IPS DF 6.9 (cell line): ENCODE results near the gene GNAS.
"Not testable (repeated sequence)": the region's sequence is repeated elsewhere in the genome, so short reads cannot be mapped to it uniquely, and the experiment has no call there.

Source experiments
- DNase-seq: peaks from one replicate; pipeline ENCODE4 v3.0.0-alpha.2; 2013; ENCODE audit warnings: low read depth, low spot score
- H3K27ac ChIP-seq: one replicate; pipeline ENCODE4 v1.5.1; 2013; ENCODE audit warnings: low read length, control low read depth
- H3K27me3 ChIP-seq: 2 replicates; pipeline ENCODE4 v1.6.1; 2013; ENCODE audit warnings: mild to moderate bottlenecking, low read length; ENCODE audit not compliant: control insufficient read depth, insufficient read depth
- H3K36me3 ChIP-seq: 2 replicates; pipeline ENCODE4 v1.6.1; 2013; ENCODE audit warnings: low read length; ENCODE audit not compliant: control insufficient read depth, insufficient read depth
- H3K4me1 ChIP-seq: 2 replicates; pipeline ENCODE4 v1.6.1; 2013; ENCODE audit warnings: low read length; ENCODE audit not compliant: control insufficient read depth, insufficient read depth
- H3K4me3 ChIP-seq: 2 replicates; pipeline ENCODE4 v1.5.1; 2013; ENCODE audit warnings: mild to moderate bottlenecking, low read length
- H3K9me3 ChIP-seq: 2 replicates; pipeline ENCODE4 v1.6.1; 2013; ENCODE audit warnings: low read length, inconsistent platforms; ENCODE audit not compliant: control insufficient read depth, insufficient read depth
- WGBS: extraction: QIAGEN DNeasy Blood & Tissue Kit; methylation state at CpG from one replicate; pipeline ENCODE4 v1.1.7; 2013; ENCODE audit warnings: mixed read lengths, missing lambda C conversion rate; ENCODE audit not compliant: insufficient read length, insufficient coverage; 5-methylcytosine and 5-hydroxymethylcytosine counted together

Gene GNAS

DNA sequence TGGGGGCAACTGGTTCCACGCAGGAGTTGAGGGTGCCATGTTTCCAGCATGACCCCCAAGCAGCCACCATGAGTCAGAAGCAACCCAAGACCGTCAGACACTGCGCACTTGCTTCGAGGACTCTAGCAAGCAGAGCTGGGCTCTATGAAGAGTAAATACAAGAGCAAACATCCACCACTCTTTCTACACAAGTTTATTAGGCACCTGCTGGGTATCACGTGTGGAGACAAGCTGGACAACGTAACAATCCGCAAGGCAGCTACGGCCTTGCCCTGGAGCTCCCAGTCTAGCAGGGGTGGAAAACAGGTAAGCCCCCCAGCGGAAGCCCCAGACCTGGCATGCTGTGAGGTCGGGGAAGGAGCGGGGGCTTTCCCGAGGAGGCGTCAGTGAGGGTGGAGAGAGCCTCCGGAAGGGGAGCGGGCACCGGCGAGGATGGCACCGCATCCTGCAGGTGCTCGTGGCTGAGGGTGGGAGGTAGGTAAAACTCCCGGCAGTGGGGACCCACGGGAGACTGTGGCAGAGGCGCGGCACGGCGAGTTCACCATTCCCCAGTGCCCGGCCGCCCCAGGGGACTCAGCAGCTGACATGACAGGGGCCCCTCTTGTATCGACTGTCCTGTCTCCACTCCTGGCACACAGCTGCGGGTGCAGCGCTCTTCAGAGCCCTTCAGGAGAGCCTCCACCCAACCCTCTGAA is 35.4 kb upstream of the GNAS start:
- H3K36me3 ChIP-seq: peaks cover 5% of the 10 kb centered on the region; the same call in 1 of the 2 replicates
- no peak for DNase-seq
- H3K27me3 ChIP-seq: no peaks in the 10 kb centered on the region
- no peak overlapping the region for H3K27ac ChIP-seq
- H3K9me3 ChIP-seq: no peaks in the 10 kb centered on the region
- no peaks in the 10 kb centered on the region; the same call in 1 of the 2 replicates for H3K4me1 ChIP-seq
- WGBS: no CpG with 5 or more reads among the region's 30 CpGs
- no peak overlapping the region for H3K4me3 ChIP-seq

DNA sequence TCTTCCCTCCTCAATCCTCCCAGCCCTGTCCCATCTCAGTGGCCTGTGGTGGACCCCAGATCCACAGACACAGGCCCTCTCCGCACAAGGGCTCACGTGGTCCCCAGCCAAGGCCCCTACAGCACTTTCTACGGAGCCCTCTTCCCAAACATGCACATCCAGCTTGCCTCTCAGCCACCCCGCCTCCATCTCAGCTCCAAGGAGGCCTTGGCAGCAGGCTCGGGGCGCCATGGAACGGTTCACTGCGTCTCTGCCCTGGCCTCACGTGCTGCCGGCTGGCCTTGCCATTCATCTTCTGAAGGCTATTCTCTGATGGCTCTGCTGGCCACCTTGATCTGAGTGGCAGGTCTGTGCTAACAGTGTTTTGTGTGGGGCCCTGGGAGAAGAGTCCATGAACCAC is 34.8 kb upstream of the GNAS start:
- Histone ChIP-seq H3K27ac (no peak overlapping the region), H3K27me3 (no peaks in the 10 kb centered on the region), H3K36me3 (peaks cover 5% of the 10 kb centered on the region; the same call in 1 of the 2 replicates), H3K9me3 (no peaks in the 10 kb centered on the region), H3K4me1 (no peaks in the 10 kb centered on the region; the same call in 1 of the 2 replicates), H3K4me3 (no peak overlapping the region)
- no peak for DNase-seq
- no CpG with 5 or more reads among the region's 10 CpGs for WGBS

DNA sequence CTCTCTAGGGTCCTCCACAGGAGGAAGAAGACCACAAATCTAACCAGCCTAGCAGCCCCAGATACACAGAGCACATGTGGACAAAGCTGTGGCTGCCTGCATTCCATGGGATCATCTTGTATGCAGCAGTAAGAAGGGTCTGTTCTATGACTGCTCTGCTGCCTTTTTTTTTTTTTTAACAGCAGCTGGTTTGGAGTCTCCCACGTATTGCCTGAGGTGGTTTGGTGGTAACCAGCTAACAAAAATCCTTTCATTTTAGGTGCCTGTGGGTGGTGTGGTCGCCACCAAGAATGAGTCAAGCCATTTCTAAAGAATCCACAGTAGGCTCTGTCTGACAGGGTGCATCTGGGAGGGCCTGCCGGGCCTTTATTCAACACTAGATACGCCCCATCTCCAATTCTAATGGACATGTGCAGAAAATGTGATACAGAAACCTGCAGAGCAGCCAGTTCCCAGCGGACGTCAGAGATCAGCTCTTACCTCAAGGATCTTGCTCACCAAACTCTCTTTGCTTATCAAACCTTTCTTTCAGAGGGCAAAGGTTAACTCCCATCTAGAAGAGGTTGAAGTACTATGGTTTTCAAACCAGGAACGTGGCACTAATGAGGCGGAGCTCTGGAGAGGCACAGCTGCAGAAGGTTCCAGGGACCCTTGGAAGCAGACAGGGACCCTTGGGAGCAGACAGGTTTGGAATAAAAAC is 33.8 kb upstream of the GNAS start:
- H3K27ac ChIP-seq: no peak overlapping the region
- peaks cover 5% of the 10 kb centered on the region; the same call in 1 of the 2 replicates for H3K36me3 ChIP-seq
- no peak overlapping the region for H3K4me3 ChIP-seq
- no peak for DNase-seq
- H3K4me1 ChIP-seq: no peaks in the 10 kb centered on the region; the same call in 1 of the 2 replicates
- H3K27me3 ChIP-seq: no peaks in the 10 kb centered on the region
- H3K9me3 ChIP-seq: no peaks in the 10 kb centered on the region
- no CpG with 5 or more reads among the region's 8 CpGs for WGBS

DNA sequence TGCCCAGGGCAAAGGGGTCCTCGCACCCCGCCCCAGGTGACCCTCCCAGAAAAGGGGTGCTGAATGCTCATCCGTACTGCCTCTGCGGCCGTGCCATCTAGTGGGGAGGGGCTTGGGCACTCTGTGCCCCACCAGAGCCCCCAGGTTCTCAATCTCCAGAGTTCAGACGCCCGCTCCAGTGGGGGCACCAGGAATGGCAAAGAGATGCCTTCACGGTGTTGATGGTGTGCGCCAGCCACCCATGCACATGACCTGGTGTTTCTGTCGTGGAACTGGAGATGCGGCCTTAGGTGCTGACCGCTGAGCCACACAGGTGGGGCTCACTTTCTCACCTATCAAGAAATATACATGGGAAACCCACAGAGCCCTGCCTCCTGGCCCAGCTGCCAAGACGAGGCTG is 32.6 kb upstream of the GNAS start:
- WGBS: no CpG with 5 or more reads among the region's 13 CpGs
- H3K27ac ChIP-seq: no peak overlapping the region

DNA sequence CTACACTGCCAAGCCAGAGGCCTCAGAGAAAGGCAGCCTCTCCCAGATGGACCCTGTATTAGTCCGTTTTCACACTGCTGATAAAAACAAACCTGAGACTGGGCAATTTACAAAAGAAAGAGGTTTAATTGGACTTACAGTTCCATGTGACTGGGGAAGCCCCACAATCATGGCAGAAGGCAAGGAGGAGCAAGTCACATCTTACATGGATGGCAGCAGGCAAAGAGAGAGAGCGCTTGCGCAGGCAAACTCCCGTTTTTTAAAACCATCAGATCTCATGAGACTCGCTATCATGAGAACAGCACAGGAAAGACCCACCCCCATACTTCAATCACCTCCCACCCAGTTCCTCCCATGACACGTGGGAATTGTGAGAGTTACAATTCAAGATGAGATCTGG is 32.0 kb upstream of the GNAS start:
- not testable (repeated sequence) for DNase-seq, H3K9me3 ChIP-seq, H3K4me3 ChIP-seq, H3K27me3 ChIP-seq, H3K27ac ChIP-seq, H3K36me3 ChIP-seq, H3K4me1 ChIP-seq
- WGBS: no CpG with 5 or more reads among the region's 6 CpGs

More for the DNA sequence above, 32.6 kb upstream of the GNAS start:
- H3K4me1 ChIP-seq: no peaks in the 10 kb centered on the region; the same call in 1 of the 2 replicates
- H3K4me3 ChIP-seq: no peak overlapping the region
- H3K36me3 ChIP-seq: peaks cover 8% of the 10 kb centered on the region; the same call in 1 of the 2 replicates
- H3K9me3 ChIP-seq: no peaks in the 10 kb centered on the region
- no peak for DNase-seq
- no peaks in the 10 kb centered on the region for H3K27me3 ChIP-seq

DNA sequence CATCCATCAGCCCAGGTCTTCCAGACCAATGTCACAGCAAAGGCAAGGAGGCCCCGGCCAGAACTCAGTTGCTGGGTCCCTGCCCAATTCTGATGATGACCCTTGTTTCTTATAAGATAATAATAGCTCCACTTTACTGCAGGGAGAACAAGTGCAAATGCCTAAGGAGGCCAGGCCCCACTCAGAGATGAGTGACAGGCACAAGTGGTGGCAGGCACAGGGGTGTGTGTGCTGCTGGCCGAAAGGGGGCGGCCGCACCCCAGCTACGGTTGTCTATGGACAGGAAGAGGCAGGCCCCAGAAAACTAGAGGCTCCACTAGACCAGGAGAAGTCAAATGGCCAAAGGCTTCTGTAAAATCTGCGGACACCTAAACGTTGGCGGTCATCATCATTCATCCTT is 30.4 kb upstream of the GNAS start:
- H3K36me3 ChIP-seq: peaks cover 10% of the 10 kb centered on the region; the same call in 1 of the 2 replicates
- H3K9me3 ChIP-seq: no peaks in the 10 kb centered on the region
- H3K4me1 ChIP-seq: no peaks in the 10 kb centered on the region
- no peak overlapping the region for H3K4me3 ChIP-seq
- DNase-seq: no peak
- H3K27ac ChIP-seq: no peak overlapping the region
- no CpG with 5 or more reads among the region's 8 CpGs for WGBS
- H3K27me3 ChIP-seq: no peaks in the 10 kb centered on the region

DNA sequence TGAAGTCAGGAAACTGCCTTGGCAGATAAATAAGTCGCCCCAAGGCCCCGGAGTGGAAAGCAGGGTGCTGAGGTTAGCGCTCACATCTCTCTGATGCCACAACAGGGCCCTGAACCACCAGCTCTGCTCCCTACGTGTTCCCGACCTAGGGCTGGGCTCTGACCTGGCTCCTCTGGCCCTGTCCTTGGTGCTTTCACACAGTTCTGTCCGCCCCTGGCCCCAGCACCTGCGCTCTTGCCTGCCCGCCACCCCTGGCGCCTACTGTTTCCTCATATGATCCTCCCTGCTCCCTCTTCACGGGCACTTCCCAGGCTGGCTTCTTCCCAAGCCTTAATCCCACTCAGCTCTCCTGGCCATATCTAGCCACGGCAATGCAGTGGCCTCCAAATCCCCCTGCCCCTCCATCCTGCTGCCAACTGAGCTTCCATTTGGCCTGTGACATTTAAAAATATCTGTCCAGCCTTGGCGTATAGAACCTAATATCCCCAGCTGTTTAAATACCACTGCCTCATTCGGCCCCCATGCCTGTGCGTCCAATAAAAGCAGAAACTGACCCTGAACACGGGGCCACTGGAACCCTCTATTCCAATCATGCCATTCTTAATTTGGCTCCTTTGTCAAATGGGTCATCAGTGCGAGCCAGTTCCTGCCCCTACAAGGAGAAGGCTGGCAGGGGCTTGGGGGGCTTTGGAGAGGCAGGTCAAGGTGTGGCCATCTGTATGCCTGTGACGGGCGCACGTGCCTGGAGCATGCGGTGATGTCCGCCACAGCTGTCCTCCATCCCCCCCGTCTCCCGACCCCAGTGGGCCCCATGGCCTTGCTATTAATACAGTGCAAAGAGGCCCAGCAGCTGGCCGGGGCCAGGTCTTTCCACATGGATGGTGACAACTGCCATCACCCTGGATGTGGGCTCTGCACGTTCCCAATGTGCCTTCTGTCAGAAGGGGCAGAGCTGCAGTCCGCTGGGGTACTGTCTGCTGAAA is 29.5 kb upstream of the GNAS start:
- no peaks in the 10 kb centered on the region for H3K9me3 ChIP-seq
- no peaks in the 10 kb centered on the region for H3K27me3 ChIP-seq
- DNase-seq: no peak
- H3K36me3 ChIP-seq: peaks cover 10% of the 10 kb centered on the region; the same call in 1 of the 2 replicates
- no peaks in the 10 kb centered on the region for H3K4me1 ChIP-seq
- no CpG with 5 or more reads among the region's 26 CpGs for WGBS
- no peak overlapping the region for H3K4me3 ChIP-seq
- no peak overlapping the region for H3K27ac ChIP-seq

DNA sequence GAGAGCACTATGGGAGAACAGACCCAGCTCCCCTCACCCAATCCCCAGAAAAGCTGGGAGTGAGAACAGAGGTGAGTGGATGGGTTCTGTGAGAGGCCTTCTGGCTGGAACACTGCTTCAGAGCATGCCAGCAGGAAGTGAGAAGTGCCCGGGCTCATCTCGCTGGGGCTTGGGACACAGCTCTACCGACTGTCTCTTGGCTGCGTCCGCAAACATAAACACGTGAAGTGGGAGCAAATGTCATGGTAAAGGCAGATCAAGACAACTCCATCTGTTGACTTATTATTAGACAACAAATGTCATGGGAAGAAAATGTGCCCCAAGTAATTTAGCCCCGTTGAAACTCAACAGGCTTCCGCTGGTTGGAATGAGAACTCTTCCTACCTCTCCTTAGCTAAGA is 27.7 kb upstream of the GNAS start:
- no peak for DNase-seq
- no peak overlapping the region for H3K4me3 ChIP-seq
- no peaks in the 10 kb centered on the region for H3K9me3 ChIP-seq
- no CpG with 5 or more reads among the region's 8 CpGs for WGBS
- H3K36me3 ChIP-seq: peaks cover 8% of the 10 kb centered on the region; the same call in 1 of the 2 replicates
- no peaks in the 10 kb centered on the region for H3K4me1 ChIP-seq
- no peak overlapping the region for H3K27ac ChIP-seq
- no peaks in the 10 kb centered on the region for H3K27me3 ChIP-seq

DNA sequence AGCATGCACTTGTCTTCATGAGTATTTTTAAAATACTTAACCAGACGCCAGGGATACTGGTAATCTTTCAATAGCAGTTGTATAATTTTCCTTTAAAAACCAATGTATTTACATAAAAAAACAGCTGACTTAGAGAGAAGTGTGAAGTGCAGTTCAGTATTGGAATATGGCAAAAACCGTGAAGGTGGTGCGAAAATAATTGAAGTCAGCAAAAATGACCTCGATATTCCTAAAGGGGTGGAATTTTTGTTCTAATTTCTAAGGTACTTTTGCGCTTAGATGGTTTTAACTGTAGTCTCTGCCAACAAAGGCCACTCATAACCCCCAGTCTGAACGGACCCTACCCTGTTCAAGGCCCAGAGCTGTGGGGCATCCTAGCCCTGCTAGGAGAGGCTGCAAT is 27.1 kb upstream of the GNAS start:
- H3K4me1 ChIP-seq: no peaks in the 10 kb centered on the region
- no peak overlapping the region for H3K27ac ChIP-seq
- no peak for DNase-seq
- H3K36me3 ChIP-seq: peaks cover 8% of the 10 kb centered on the region; the same call in 1 of the 2 replicates
- H3K27me3 ChIP-seq: no peaks in the 10 kb centered on the region
- H3K9me3 ChIP-seq: no peaks in the 10 kb centered on the region
- no peak overlapping the region for H3K4me3 ChIP-seq
- no CpG with 5 or more reads among the region's 6 CpGs for WGBS

DNA sequence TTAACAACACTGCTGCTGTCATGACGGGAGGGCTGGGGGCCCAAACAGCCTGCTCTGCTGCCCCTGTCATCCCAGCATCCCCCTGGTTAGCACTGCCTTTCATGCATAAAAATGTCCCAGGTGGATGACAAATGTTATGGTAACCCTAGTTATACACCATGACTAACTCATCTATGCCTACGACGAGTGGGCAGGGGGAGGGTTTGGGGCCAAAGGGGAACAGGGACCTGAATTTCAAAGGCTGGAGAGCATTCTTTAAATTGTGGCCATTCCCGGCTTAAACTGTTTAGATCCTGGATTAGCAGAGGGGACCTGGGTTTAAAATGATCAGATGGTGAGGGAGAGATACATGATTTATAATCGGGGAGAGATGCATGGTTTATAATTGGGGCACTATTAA is 26.2 kb upstream of the GNAS start:
- Histone ChIP-seq H3K36me3 (peaks cover 5% of the 10 kb centered on the region; the same call in 1 of the 2 replicates), H3K9me3 (no peaks in the 10 kb centered on the region), H3K27me3 (no peaks in the 10 kb centered on the region), H3K27ac (no peak overlapping the region), H3K4me1 (no peaks in the 10 kb centered on the region), H3K4me3 (no peak overlapping the region)
- no CpG with 5 or more reads among the region's 5 CpGs for WGBS
- DNase-seq: no peak
